AG04449 (cell line): ENCODE results near the gene MYO10.
A peak's percentile ranks its signal among the peaks of the same experiment; 100 is the strongest.

Source experiments
- CTCF ChIA-PET: fragments of 350-600 bp; formaldehyde crosslinking; extraction: SDS; loops from one replicate; lab custom pipeline; 2021; ENCODE audit warnings: antibody characterized with exemption; lab: Yijun Ruan, JAX
- POLR2A ChIA-PET: fragments of 400-600, 350-600 bp; formaldehyde crosslinking; extraction: SDS; loops from one replicate; lab custom pipeline; 2020; ENCODE audit warnings: antibody characterized with exemption, inconsistent platforms; lab: Yijun Ruan, JAX
- DNase-seq: peaks from one replicate; pipeline ENCODE4 v3.0.0-alpha.2; 2010; ENCODE audit warnings: low read depth, low spot score
- H3K4me3 ChIP-seq: 2 replicates; pipeline ENCODE4 v1.5.1; 2011; ENCODE audit warnings: low read depth, mild to moderate bottlenecking, control low read depth, low read length
- TF ChIP-seq, protein P1 (sequence below): IDR thresholded peaks from one replicate; pipeline ENCODE4 v1.5.1; 2011; ENCODE audit warnings: mild to moderate bottlenecking, moderate library complexity, low read length, control low read depth, inconsistent platforms; ENCODE audit not compliant: insufficient read depth; ENCODE audit errors: missing control alignments

Gene MYO10

DNA sequence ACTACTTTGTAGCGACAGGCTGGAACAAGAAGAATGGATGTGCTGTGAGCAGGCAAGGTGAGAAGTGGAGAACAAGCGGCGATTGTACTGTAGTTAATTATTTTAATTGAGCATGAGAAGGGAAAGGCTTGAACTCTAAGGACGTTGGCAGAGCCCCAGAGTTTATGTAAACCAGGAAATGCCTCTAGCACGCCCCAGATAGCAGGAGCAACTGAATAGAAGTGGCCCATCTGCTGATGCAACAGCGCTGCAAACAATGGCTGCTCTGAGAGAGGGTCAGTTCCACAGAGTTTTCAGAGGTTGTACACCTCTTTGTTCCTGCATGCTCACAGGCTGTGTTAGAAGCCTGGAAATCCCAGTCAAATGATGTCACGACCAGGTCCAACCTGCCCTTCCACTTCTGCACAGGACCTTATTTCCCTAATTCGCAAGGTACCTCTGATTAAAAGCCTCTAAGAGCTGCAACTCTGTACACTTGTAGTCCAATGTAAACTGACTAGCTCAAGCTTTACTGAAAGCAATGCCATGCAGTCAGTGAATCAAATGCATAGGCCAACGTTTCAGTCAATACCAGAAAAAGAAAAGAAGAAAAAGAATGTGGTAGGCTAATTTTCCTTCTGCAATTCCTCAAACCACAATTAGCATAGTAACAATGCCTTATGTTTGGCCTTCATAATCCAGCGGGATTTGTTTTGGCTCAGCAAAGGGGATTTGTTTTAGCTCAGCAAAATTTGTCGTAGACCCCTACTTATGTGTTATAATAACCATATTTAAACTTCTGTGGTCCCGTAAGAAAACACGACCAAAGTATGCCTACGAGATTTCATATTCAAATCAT lies 199.7 kb downstream of the MYO10 start:
- TF ChIP-seq, protein P1, sequence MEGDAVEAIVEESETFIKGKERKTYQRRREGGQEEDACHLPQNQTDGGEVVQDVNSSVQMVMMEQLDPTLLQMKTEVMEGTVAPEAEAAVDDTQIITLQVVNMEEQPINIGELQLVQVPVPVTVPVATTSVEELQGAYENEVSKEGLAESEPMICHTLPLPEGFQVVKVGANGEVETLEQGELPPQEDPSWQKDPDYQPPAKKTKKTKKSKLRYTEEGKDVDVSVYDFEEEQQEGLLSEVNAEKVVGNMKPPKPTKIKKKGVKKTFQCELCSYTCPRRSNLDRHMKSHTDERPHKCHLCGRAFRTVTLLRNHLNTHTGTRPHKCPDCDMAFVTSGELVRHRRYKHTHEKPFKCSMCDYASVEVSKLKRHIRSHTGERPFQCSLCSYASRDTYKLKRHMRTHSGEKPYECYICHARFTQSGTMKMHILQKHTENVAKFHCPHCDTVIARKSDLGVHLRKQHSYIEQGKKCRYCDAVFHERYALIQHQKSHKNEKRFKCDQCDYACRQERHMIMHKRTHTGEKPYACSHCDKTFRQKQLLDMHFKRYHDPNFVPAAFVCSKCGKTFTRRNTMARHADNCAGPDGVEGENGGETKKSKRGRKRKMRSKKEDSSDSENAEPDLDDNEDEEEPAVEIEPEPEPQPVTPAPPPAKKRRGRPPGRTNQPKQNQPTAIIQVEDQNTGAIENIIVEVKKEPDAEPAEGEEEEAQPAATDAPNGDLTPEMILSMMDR = no peak
- ChIA-PET POLR2A (interaction anchor here (0.6 kb wide), 1 partner anchor 481 kb away, joined by 4 read pairs; no protein-coding TSS in a partner anchor), CTCF (interaction anchor here (2.4 kb wide), 1 partner anchor 454 kb away, joined by 14 read pairs; no protein-coding TSS in a partner anchor)
- peak; percentile 24 for DNase-seq
- no peak overlapping the region for H3K4me3 ChIP-seq

DNA sequence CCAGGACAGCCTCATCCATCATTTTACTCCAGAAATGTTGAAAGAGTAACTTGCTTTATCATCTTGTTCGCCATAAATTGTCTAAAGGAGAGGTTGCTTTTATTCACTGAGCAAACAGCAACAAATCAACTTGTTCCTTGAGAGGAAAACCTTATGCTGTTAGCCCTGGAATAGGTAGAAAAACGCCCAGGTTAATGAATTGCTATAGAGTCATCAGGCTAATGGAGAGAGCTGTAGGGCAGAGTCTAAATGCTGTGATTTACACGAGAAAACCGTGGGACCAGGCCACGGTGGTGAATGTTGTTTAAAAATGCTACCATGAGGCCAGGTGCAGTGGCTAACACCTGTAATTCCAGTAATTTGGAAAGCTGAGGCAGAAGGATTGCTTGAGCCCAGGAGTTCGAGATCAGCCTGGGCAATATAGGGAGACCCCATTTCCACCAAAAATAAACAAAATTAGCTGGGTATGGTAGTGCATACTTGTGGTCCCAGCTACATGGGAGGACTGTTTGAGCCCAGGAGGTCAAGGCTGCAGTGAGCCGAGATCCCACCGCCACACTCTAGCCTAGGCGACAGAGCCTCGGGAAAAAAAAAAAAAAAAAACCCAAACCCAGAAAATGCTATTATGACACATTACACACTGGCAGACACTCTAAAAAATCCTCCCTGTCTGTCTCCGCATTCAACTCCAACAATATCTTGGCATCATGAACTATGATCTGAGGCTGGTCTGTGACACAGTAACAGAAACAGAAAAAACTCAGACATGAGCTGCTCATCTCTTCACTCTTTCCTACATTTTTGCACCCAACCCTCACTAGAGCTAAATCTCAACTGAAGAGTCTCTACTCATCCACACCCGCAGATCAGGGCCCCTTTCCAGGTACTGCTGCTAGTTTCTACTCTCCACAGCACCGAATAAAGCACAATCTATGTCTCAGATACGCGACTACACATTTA lies 200.7 kb downstream of the MYO10 start:
- POLR2A ChIA-PET = no interaction called here
- DNase-seq = no peak
- TF ChIP-seq, protein P1 = no peak
- H3K4me3 ChIP-seq = no peak overlapping the region
- CTCF ChIA-PET = interaction anchor here (0.6 to 2.4 kb wide), 3 partner anchors 14 to 455 kb away, joined by 3 to 14 read pairs (median 3); no protein-coding TSS in a partner anchor

DNA sequence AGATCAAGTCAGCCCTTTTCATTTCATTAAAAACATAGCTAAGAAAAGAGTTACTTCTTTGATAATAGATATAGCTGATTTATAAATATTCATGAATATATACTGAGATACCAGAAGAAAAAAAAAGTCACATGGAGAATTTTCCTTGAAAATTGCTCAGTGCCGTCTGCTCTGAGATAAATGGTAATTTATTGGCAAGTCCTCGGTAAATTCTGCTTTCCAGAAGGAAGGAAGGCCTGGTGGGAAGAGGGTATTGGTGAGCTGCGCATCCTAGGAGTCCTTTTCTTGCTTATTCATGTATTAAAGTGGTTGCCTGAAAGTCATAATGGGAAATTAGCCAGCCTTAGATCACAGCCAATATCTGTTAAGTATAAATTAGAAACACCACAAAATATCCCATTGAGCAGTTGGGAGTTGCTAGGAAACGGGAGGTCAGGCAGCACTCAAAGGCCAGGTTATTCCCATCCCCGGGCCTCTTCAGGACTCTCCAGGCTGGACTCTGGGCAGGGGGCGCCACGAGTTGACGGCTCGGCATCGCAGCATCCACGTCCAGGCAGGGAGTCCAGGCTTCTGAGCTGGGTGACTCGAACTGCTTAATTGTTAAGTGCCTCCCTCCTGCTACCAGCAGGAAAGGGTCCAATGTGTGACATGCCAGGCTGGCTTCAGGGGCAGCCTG lies 202.6 kb downstream of the MYO10 start:
- TF ChIP-seq, protein P1 = no peak
- CTCF ChIA-PET = interaction anchor here (1.8 to 2.8 kb wide), 2 partner anchors 43 to 456 kb away, joined by 8 to 14 read pairs; no protein-coding TSS in a partner anchor
- no peak overlapping the region for H3K4me3 ChIP-seq
- no peak for DNase-seq
- POLR2A ChIA-PET = no interaction called here

DNA sequence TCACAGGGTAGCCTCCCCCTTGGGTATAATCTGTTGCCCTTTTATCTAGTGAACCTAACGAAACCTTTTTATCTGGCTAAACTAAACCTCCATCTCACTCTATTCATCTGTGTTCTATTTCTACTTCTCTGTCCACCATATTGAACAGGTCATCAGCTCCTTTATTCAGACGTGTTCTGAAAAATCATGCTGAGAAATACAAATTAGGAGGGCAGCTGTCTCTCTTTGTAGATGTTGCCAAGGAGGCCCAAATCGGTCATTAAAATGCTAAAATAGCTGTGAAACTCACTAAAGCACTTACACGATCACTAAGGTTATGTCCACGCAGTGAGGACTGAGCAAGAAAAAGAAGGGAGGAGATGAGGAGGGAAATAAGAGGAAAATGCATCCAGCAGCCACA lies 203.7 kb downstream of the MYO10 start:
- ChIA-PET CTCF (interaction anchor here (1.2 to 2.8 kb wide), 3 partner anchors 10 to 458 kb away, joined by 4 to 14 read pairs (median 8); no protein-coding TSS in a partner anchor), POLR2A (no interaction called here)
- TF ChIP-seq, protein P1 = no peak
- no peak for DNase-seq
- no peak overlapping the region for H3K4me3 ChIP-seq

DNA sequence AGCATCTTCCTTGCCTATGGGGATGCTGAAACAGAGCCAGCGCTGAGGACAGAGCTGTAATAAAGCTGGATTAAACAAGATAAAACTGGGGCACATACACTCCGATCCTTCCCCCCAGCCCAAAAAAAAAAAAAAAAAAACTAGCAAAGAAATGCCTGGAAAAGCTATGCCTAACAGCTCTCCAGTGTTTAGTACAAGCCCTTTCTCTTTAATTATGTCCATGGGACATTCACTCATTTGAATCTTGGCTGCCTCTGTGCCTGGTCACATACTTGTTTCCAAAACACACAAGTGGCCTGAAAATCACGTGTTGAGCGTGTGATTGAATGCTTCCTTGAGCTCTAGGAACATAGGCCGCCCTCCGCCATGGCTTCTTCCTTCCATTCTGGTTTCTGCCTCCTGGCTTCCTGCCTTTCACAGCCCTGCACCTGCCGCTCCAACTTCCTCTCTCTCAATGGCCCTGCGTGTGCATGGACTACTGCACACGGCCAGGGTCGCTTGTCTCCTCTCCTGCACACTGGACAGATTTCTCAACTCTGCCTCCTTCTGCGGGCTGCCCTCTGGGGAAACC lies 208.2 kb downstream of the MYO10 start:
- no peak overlapping the region for H3K4me3 ChIP-seq
- ChIA-PET CTCF (interaction anchor here (1.9 kb wide), 1 partner anchor 14 kb away, joined by 4 read pairs; no protein-coding TSS in a partner anchor), POLR2A (no interaction called here)
- TF ChIP-seq, protein P1 = no peak
- no peak for DNase-seq
